H1 (cell line): Measurements from ENCODE around the gene INHBB. TPM values are rescaled to one million over a fixed set of nuclear protein-coding genes. Genes with fewer than 3 reads are reported as not detected.

Experiments used
- CTCF ChIA-PET: fragments of 300-600 bp; sonication (Branson Sonifier 250); formaldehyde crosslinking; loops from one replicate; lab custom pipeline; 2021; ENCODE audit not compliant: partially characterized antibody; lab: Charles Lee
- POLR2A ChIA-PET: fragments of 300-600 bp; sonication (Branson Sonifier 250); formaldehyde crosslinking; loops from one replicate; lab custom pipeline; 2021; ENCODE audit warnings: inconsistent platforms; ENCODE audit not compliant: partially characterized antibody; lab: Charles Lee
- DNase-seq, 2 experiments: peaks; one replicate each; pipeline versions ENCODE4 v3.0.0 to v3.0.0-alpha.2; 2010 to 2022; ENCODE audit warnings: low spot score in 2 of 2, low read depth in 1 of 2, mixed read lengths in 1 of 2
- FAIRE-seq: peaks from 2 replicates; lab custom pipeline; 2011; peaks lifted over from hg19 to GRCh38; lab: Jason Lieb, UNC
- H2AFZ ChIP-seq: 2 replicates; pipeline ENCODE4 v1.8.1; 2012; ENCODE audit warnings: low read length, inconsistent platforms
- H2AK5ac ChIP-seq: 2 replicates; pipeline ENCODE4 v1.6.1; 2013; ENCODE audit warnings: low read depth, low read length
- H2BK120ac ChIP-seq: replicated peaks from 2 replicates; pipeline ENCODE3; 2013; ENCODE audit warnings: low read depth, low read length, inconsistent platforms
- H2BK12ac ChIP-seq: 2 replicates; pipeline ENCODE4 v1.6.1; 2013; ENCODE audit warnings: low read depth, low read length
- H2BK15ac ChIP-seq: 2 replicates; pipeline ENCODE4 v1.6.1; 2013; ENCODE audit warnings: low read length
- H2BK20ac ChIP-seq: 2 replicates; pipeline ENCODE4 v1.6.1; 2013; ENCODE audit warnings: low read length
- H2BK5ac ChIP-seq: 2 replicates; pipeline ENCODE4 v1.6.1; 2013; ENCODE audit warnings: low read depth, low read length
- H3K14ac ChIP-seq: 2 replicates; pipeline ENCODE4 v1.6.1; 2013; ENCODE audit warnings: inconsistent platforms; ENCODE audit not compliant: insufficient read length
- H3K18ac ChIP-seq: 2 replicates; pipeline ENCODE4 v1.6.1; 2013; ENCODE audit warnings: low read length; ENCODE audit errors: extremely low read depth
- H3K23ac ChIP-seq: 2 replicates; pipeline ENCODE4 v1.6.1; 2013; ENCODE audit warnings: inconsistent platforms; ENCODE audit not compliant: insufficient read length
- H3K23me2 ChIP-seq: 2 replicates; pipeline ENCODE4 v1.6.1; 2013; ENCODE audit warnings: low read depth, low read length
- H3K27ac ChIP-seq: 2 replicates; pipeline ENCODE4 v1.6.1; 2011; ENCODE audit warnings: low read depth, low read length, inconsistent platforms
- H3K27me3 ChIP-seq, 4 experiments: replicated peaks in 1 of 4; 1 replicate in 1 of 4; 2 replicates in 3 of 4; pipeline versions ENCODE4 v1.6.1 to v1.8.1; 2011 to 2013; ENCODE audit warnings: low read length in 3 of 4, mild to moderate bottlenecking in 3 of 4, inconsistent platforms in 2 of 4, mixed read lengths in 2 of 4, moderate library complexity in 1 of 4; ENCODE audit not compliant: control insufficient read depth in 3 of 4, insufficient read depth in 3 of 4; ENCODE audit errors: extremely low read depth in 1 of 4
- H3K36me3 ChIP-seq, 4 experiments: 2 replicates each; pipeline versions ENCODE4 v1.6.1 to v1.8.1; 2011 to 2013; ENCODE audit warnings: mild to moderate bottlenecking in 4 of 4, low read length in 3 of 4, moderate library complexity in 2 of 4, control low read depth in 1 of 4, inconsistent platforms in 1 of 4; ENCODE audit not compliant: insufficient read depth in 4 of 4, control insufficient read depth in 2 of 4
- H3K4ac ChIP-seq: replicated peaks from 2 replicates; pipeline ENCODE3; 2013; ENCODE audit warnings: low read length, low read depth, mixed read lengths, inconsistent platforms; ENCODE audit not compliant: insufficient read length
- H3K4me1 ChIP-seq, 4 experiments: replicated peaks in 1 of 4; 1 replicate in 1 of 4; 2 replicates in 3 of 4; pipeline versions ENCODE4 v1.6.1 to v1.8.1; 2011 to 2013; ENCODE audit warnings: low read length in 3 of 4, inconsistent platforms in 2 of 4, mixed read lengths in 1 of 4; ENCODE audit not compliant: insufficient read depth in 4 of 4, control insufficient read depth in 3 of 4
- H3K4me2 ChIP-seq, 2 experiments: 2 replicates each; pipeline versions ENCODE4 v1.6.1 to v1.8.1; 2011 to 2013; ENCODE audit warnings: low read depth in 2 of 2, low read length in 2 of 2, control low read depth in 1 of 2, inconsistent platforms in 1 of 2, mild to moderate bottlenecking in 1 of 2; ENCODE audit not compliant: insufficient read depth in 1 of 2
- H3K4me3 ChIP-seq, 4 experiments: fragments of 200-600, 300-600 bp in 1 of 4; sonication (generic), shearing (Covaris generic), sonication (Bioruptor Twin) in 1 of 4; 2 replicates each; pipeline versions ENCODE4 v1.5.1 to v1.8.1; 2011 to 2016; ENCODE audit warnings: low read length in 4 of 4, low read depth in 3 of 4, control low read depth in 2 of 4, inconsistent platforms in 2 of 4, mild to moderate bottlenecking in 2 of 4, mixed read lengths in 1 of 4, moderate library complexity in 1 of 4; ENCODE audit not compliant: insufficient read depth in 2 of 4; ENCODE audit errors: extremely low read depth in 1 of 4
- H3K56ac ChIP-seq: replicated peaks from 2 replicates; pipeline ENCODE3; 2013; ENCODE audit warnings: low read depth, mild to moderate bottlenecking, mixed read lengths, low read length, inconsistent platforms; ENCODE audit not compliant: insufficient read length
- H3K79me1 ChIP-seq: 2 replicates; pipeline ENCODE4 v1.6.1; 2013; ENCODE audit warnings: low read depth, low read length, control low read depth
- H3K79me2 ChIP-seq, 2 experiments: 2 replicates each; pipeline versions ENCODE4 v1.6.1 to v1.8.1; 2012 to 2013; ENCODE audit warnings: low read length in 2 of 2, mild to moderate bottlenecking in 2 of 2, inconsistent platforms in 1 of 2; ENCODE audit not compliant: insufficient read depth in 2 of 2, control insufficient read depth in 1 of 2
- H3K9ac ChIP-seq, 4 experiments: replicated peaks in 1 of 4; 1 replicate in 1 of 4; 2 replicates in 3 of 4; pipeline versions ENCODE4 v1.6.1 to v1.8.1; 2011 to 2013; ENCODE audit warnings: low read depth in 3 of 4, low read length in 3 of 4, control low read depth in 2 of 4, mild to moderate bottlenecking in 2 of 4, moderate library complexity in 2 of 4, inconsistent platforms in 1 of 4; ENCODE audit errors: extremely low read depth in 1 of 4
- H3K9me3 ChIP-seq, 2 experiments: 2 replicates each; pipeline versions ENCODE4 v1.6.1 to v1.8.1; 2012 to 2013; ENCODE audit warnings: mild to moderate bottlenecking in 2 of 2, moderate library complexity in 2 of 2, control low read depth in 1 of 2, inconsistent platforms in 1 of 2, low read depth in 1 of 2, low read length in 1 of 2, mixed read lengths in 1 of 2; ENCODE audit not compliant: insufficient read depth in 2 of 2
- H4K20me1 ChIP-seq, 2 experiments: replicated peaks in 1 of 2; 2 replicates each; pipeline versions ENCODE3 to v1.8.1; 2011 to 2013; ENCODE audit warnings: inconsistent platforms in 2 of 2, low read length in 2 of 2, mild to moderate bottlenecking in 1 of 2; ENCODE audit not compliant: insufficient read depth in 2 of 2, control insufficient read depth in 1 of 2
- H4K5ac ChIP-seq: 2 replicates; pipeline ENCODE4 v1.6.1; 2013; ENCODE audit warnings: low read length, low read depth, mixed read lengths, inconsistent platforms; ENCODE audit not compliant: insufficient read length
- H4K8ac ChIP-seq: 2 replicates; pipeline ENCODE4 v1.8.0; 2013; ENCODE audit warnings: mild to moderate bottlenecking, moderate library complexity, low read length, inconsistent platforms; ENCODE audit not compliant: insufficient read depth; ENCODE audit errors: extremely low read depth
- H4K91ac ChIP-seq: replicated peaks from 2 replicates; pipeline ENCODE3; 2013; ENCODE audit warnings: low read length, mixed read lengths, inconsistent platforms; ENCODE audit not compliant: insufficient read length
- BRCA1 ChIP-seq: IDR thresholded peaks from 2 replicates; pipeline ENCODE4 v1.6.1; 2012; ENCODE audit warnings: low read depth, low read length, improper control_type of control experiment
- HDAC2 ChIP-seq, 2 experiments: fragments of 300-600 bp in 1 of 2; sonication (generic) in 1 of 2; IDR thresholded peaks; 2 replicates each; pipeline ENCODE4 v1.6.1; 2011 to 2012; ENCODE audit warnings: low read depth in 2 of 2, low read length in 2 of 2, mild to moderate bottlenecking in 2 of 2, moderate library complexity in 2 of 2, borderline replicate concordance in 1 of 2, inconsistent platforms in 1 of 2
- WGBS, 2 experiments: shearing (Covaris generic) in 1 of 2; methylation state at CpG; one replicate each; pipeline versions ENCODE4 v1.1.6 to v1.1.7; 2013 to 2015; ENCODE audit warnings: low lambda C conversion rate in 2 of 2, mixed read lengths in 2 of 2, inconsistent platforms in 1 of 2, low coverage in 1 of 2, missing lambda C conversion rate in 1 of 2; ENCODE audit not compliant: insufficient replicate concordance in 2 of 2, insufficient coverage in 1 of 2, insufficient read length in 1 of 2; ENCODE audit errors: extremely low coverage in 1 of 2, missing lambda C conversion rate in 1 of 2; 5-methylcytosine and 5-hydroxymethylcytosine counted together
- polyA plus RNA-seq, 7 experiments: library from polyadenylated mRNA; depleted of rRNA in 3 of 7; stranded (reverse) in 5 of 7; unstranded in 2 of 7; fragments of >200 nt in 5 of 7; fragments of 200-250 nt in 2 of 7; gene quantifications; 1 replicate in 5 of 7; 2 replicates in 1 of 7; 4 replicates in 1 of 7; pipeline versions ENCODE4 v1.2.1 to v1.2.3, GENCODE V29; 2011 to 2013; ENCODE audit warnings: missing spikeins in 2 of 7, mixed read lengths in 2 of 7
- total RNA-seq: library from RNA; stranded (reverse); fragmentation: NEBNext Ultra II Directional; extraction: Animal tissue kit (Norgen Biotek cat#: 25700); gene quantifications from 2 replicates; pipeline ENCODE4 v1.2.1, GENCODE V29; 2021

INHBB gene
- total and polyA plus RNA-seq, 2 of the 8 experiments (the other 6 are each of a cell fraction or from before 2014, with no cell fraction given): 0.30 to 0.32 TPM

GRCh38 chr2:120299561-120299960 is 46.4 kb upstream of the INHBB start:
- Histone ChIP-seq H3K4ac (no peak overlapping the region), H3K18ac (no peak overlapping the region), H3K79me1 (no peaks in the 10 kb centered on the region), H3K56ac (no peak overlapping the region), H2BK120ac (no peak overlapping the region), H2BK5ac (no peak overlapping the region), H3K36me3 (no peaks in the 10 kb centered on the region), H3K14ac (no peak overlapping the region), H3K9ac (no peak overlapping the region), H3K4me2 (no peak overlapping the region), H2AFZ (no peak overlapping the region), H4K5ac (no peak overlapping the region), H2BK12ac (no peak overlapping the region), H3K79me2 (no peaks in the 10 kb centered on the region), H3K23me2 (no peaks in the 10 kb centered on the region), H2AK5ac (no peak overlapping the region), H3K9me3 (no peaks in the 10 kb centered on the region), H3K4me3 (no peak overlapping the region), H2BK20ac (no peak overlapping the region), H4K20me1 (peaks cover 0 to 2% of the 10 kb centered on the region in 2 experiments), H2BK15ac (no peak overlapping the region; the same call in 1 of the 2 replicates), H3K27me3 (no peaks in the 10 kb centered on the region), H3K27ac (no peak overlapping the region), H4K8ac (no peak overlapping the region), H4K91ac (no peak overlapping the region), H3K23ac (no peak overlapping the region)
- no peak for FAIRE-seq
- WGBS, 2 experiments: 96% methylated on average over 6 of the region's 6 CpGs; no CpG with 5 or more reads in 1 of the 2 experiments
- ChIA-PET POLR2A (interaction anchor here (1.6 to 2.1 kb wide), 2 partner anchors 16 to 47 kb away, joined by 4 to 6 read pairs; partner anchors contain the start of gene RALB), CTCF (interaction anchor here (0.9 to 9.4 kb wide), 9 partner anchors 9 to 93 kb away, joined by 3 to 75 read pairs (median 4); partner anchors contain the start of gene RALB)
- TF ChIP-seq BRCA1: no peak
- no peak for TF ChIP-seq HDAC2 (IDR thresholded peaks at IDR 0.05; ENCODE audit: borderline replicate concordance in 1 of 2, low read depth in 2 of 2, low read length in 2 of 2)
- TF ChIP-seq, all 59 proteins: peak for 0
- no peak for DNase-seq
- no peaks in the 10 kb centered on the region for H3K4me1 ChIP-seq
